Measurements from ENCODE around the gene EEIG2. TPM values are rescaled to one million over a fixed set of nuclear protein-coding genes. Genes with fewer than 3 reads are reported as not detected.
"Not testable (repeated sequence)": the region's sequence is repeated elsewhere in the genome, so short reads cannot be mapped to it uniquely, and the experiment has no call there.

Gene EEIG2
- polyA plus RNA-seq, 2 of the 4 experiments (the other 2 are of a cell fraction): 5.3 to 7.9 TPM

GRCh38 chr1:108513914-108514313, 46.0 kb upstream of the EEIG2 start:
- H3K4me3 ChIP-seq; FAIRE-seq; H3K4me1 ChIP-seq; H3K9me3 ChIP-seq; ATAC-seq; H3K4me2 ChIP-seq; H3K27ac ChIP-seq; DNase-seq (ENCODE audit: low read depth in 1 of 2, low spot score in 1 of 2); POLR2A ChIA-PET: not testable (repeated sequence)
- CTCF ChIA-PET: interaction anchor here (6.9 kb wide), 1 partner anchor 130 kb away, joined by 55 read pairs; no protein-coding TSS in a partner anchor
- 90% methylated on average over 2 of the region's 2 CpGs for WGBS (ENCODE audit: missing lambda C conversion rate)

GRCh38 chr1:108517301-108517897, 42.5 kb upstream of the EEIG2 start:
- DNase-seq (ENCODE audit: low read depth in 1 of 2, low spot score in 1 of 2); ATAC-seq; H3K4me2 ChIP-seq; H3K27ac ChIP-seq; H3K4me3 ChIP-seq; H3K9me3 ChIP-seq; CTCF ChIA-PET; H3K4me1 ChIP-seq; POLR2A ChIA-PET; FAIRE-seq: not testable (repeated sequence)
- 22% methylated on average over 5 of the region's 6 CpGs for WGBS (ENCODE audit: missing lambda C conversion rate)

GRCh38 chr1:108521990-108522393, 37.9 kb upstream of the EEIG2 start:
- TF ChIP-seq ZSCAN20 (CRISPR knock-in tag; IDR thresholded peaks at IDR 0.05) (no peak), MAZ (IDR thresholded peaks at IDR 0.05; ENCODE audit: borderline replicate concordance, low read depth, low read length) (no peak), HEYL (CRISPR knock-in tag; IDR thresholded peaks at IDR 0.05) (no peak), RCOR1 (IDR thresholded peaks at IDR 0.05; ENCODE audit: low read depth, low read length) (no peak), BHLHE40 (IDR thresholded peaks at IDR 0.05; ENCODE audit: low read depth, low read length) (no peak), CTCF (IDR thresholded peaks at IDR 0.05) (no peak), ZFP36 (IDR thresholded peaks at IDR 0.05; ENCODE audit: borderline replicate concordance, partially characterized antibody) (no peak), ELK1 (IDR thresholded peaks at IDR 0.05; ENCODE audit: low read depth, low read length) (no peak), CBX2 (IDR thresholded peaks at IDR 0.05; ENCODE audit: borderline replicate concordance, low read depth) (no peak), BCL3 (IDR thresholded peaks at IDR 0.05) (no peak), KDM5A (IDR thresholded peaks at IDR 0.05) (no peak), ATOH8 (CRISPR knock-in tag; IDR thresholded peaks at IDR 0.05; ENCODE audit: low read depth) (no peak), HOXA7 (CRISPR knock-in tag; IDR thresholded peaks at IDR 0.05) (no peak), E2F6 (IDR thresholded peaks at IDR 0.05; ENCODE audit: borderline replicate concordance, low read depth) (no peak), MAFK (IDR thresholded peaks at IDR 0.05; ENCODE audit: partially characterized antibody) (no peak), POLR2A (IDR thresholded peaks at IDR 0.05; ENCODE audit: low read length) (no peak), MYC (IDR thresholded peaks at IDR 0.05; ENCODE audit: borderline replicate concordance, low read length) (no peak), FOSB (CRISPR knock-in tag; IDR thresholded peaks at IDR 0.05) (no peak)
- ATAC-seq (no peak), FAIRE-seq (no peak), DNase-seq (ENCODE audit: low read depth in 1 of 2, low spot score in 1 of 2) (no peak)
- ChIA-PET POLR2A (interaction anchor here (1.4 kb wide), 1 partner anchor 170 kb away, joined by 3 read pairs; the partner anchor contains the start of gene PRPF38B), CTCF (interaction anchor here (0.9 to 1.6 kb wide), 2 partner anchors 38 to 39 kb away, joined by 3 to 8 read pairs; partner anchors contain the start of gene EEIG2)
- H3K27ac ChIP-seq: no peak overlapping the region
- H3K4me1 ChIP-seq: no peaks in the 10 kb centered on the region
- H3K4me2 ChIP-seq: no peak overlapping the region
- no peaks in the 10 kb centered on the region for H3K9me3 ChIP-seq
- H3K4me3 ChIP-seq: no peak overlapping the region
